Adrenal gland (tissue), 5 donors: Measurements from ENCODE around the gene TPRG1.

Experiments
- CTCF ChIP-seq, 6 experiments: fragments of 450-650 bp in 4 of 6; fragments of 200-600 bp in 2 of 6; sonication (generic) in 1 of 6; IDR thresholded peaks; 1 replicate in 5 of 6; 2 replicates in 1 of 6; pipeline versions ENCODE4 v1.5.1 to v1.8.0; 2016 to 2021; ENCODE audit warnings: antibody characterized with exemption in 6 of 6, mild to moderate bottlenecking in 2 of 6, moderate library complexity in 1 of 6
- POLR2A ChIP-seq, 2 donors: fragments of 450-650 bp; IDR thresholded peaks; one replicate each; pipeline ENCODE4 v1.6.1; 2017; ENCODE audit warnings: antibody characterized with exemption in 2 of 2, mild to moderate bottlenecking in 2 of 2, moderate library complexity in 1 of 2
- donor health status: DM: no; HTN: no; CAD: no.

- TF ChIP-seq CTCF (IDR thresholded peaks at IDR 0.05) (no peak), POLR2A (IDR thresholded peaks at IDR 0.05) (no peak)
Measured at GRCh38 chr3:189355115-189355480, 183.3 kb downstream of the TPRG1 start.
